ENCODE data around the gene TRAPPC3L.

The TRAPPC3L gene

GRCh38 chr6:116456927-116457326, 88.6 kb downstream of the TRAPPC3L start:
- Histone ChIP-seq H3K27me3 (ENCODE audit: insufficient read depth, low read length) (no peaks in the 10 kb centered on the region), H3K18ac (ENCODE audit: low read length) (no peak overlapping the region), H3K9ac (ENCODE audit: low read length) (no peak overlapping the region), H2BK5ac (ENCODE audit: low read depth, low read length, poor library complexity) (no peak overlapping the region), H3K9me3 (ENCODE audit: insufficient read depth, low read depth, low read length) (no peaks in the 10 kb centered on the region), H2BK120ac (ENCODE audit: insufficient read depth, low read length, poor library complexity) (no peak overlapping the region), H4K8ac (ENCODE audit: low read depth, low read length) (no peak overlapping the region), H3K79me1 (ENCODE audit: low read length) (no peaks in the 10 kb centered on the region), H3K23ac (ENCODE audit: low read length) (no peak overlapping the region), H3K14ac (ENCODE audit: low read length) (no peak overlapping the region), H3K27ac (ENCODE audit: low read depth, low read length) (no peak overlapping the region), H2AFZ (ENCODE audit: insufficient read depth, low read length, poor library complexity) (no peak overlapping the region), H3K4me1 (ENCODE audit: control insufficient read depth in 1 of 2, insufficient read depth in 2 of 2, low read length in 2 of 2) (peaks cover 3% of the 10 kb centered on the region in 2 experiments), H3K4me3 (ENCODE audit: low read depth, low read length) (no peak overlapping the region), H3K4ac (ENCODE audit: low read depth, low read length) (no peak overlapping the region), H3K36me3 (ENCODE audit: control insufficient read depth in 1 of 2, insufficient read depth in 2 of 2, low read length in 2 of 2) (no peaks in the 10 kb centered on the region), H4K12ac (ENCODE audit: low read depth, low read length) (no peak overlapping the region), H3K4me2 (ENCODE audit: low read length) (no peak overlapping the region), H2BK12ac (ENCODE audit: low read length) (no peak overlapping the region), H3K79me2 (ENCODE audit: control insufficient read depth, insufficient read depth, low read length, poor library complexity) (no peaks in the 10 kb centered on the region), H2AK5ac (ENCODE audit: low read length) (no peak overlapping the region), H4K91ac (ENCODE audit: low read depth, low read length) (no peak overlapping the region)
- DNase-seq: no peak
- no CpG with 5 or more reads among the region's 2 CpGs for WGBS (ENCODE audit: extremely low coverage, insufficient coverage, insufficient read length)

DNA sequence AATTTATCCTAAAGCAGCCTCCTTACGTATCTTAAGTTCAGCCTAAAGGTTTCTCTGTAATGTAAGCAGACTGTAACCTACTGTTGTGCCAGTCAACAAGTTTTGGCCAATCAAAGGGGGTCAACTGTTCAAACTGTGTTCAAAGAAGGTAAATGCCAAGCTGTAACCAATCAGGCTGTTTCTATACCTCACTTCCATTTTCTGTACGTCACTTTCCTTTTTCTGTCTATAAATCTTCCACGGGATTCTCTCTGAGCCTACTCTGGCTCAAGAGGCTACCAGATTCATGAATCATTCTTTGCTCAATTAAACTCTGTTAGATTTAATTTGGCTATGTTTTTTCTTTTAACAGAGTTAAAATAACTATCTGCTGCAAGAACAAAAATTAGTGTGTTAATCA, 89.4 kb downstream of the TRAPPC3L start:
- no peak overlapping the region for H3K9ac ChIP-seq (ENCODE audit: low read length)
- H3K27ac ChIP-seq (ENCODE audit: low read depth, low read length): no peak overlapping the region
- no peaks in the 10 kb centered on the region for H3K79me2 ChIP-seq (ENCODE audit: control insufficient read depth, insufficient read depth, low read length, poor library complexity)
- no peak overlapping the region for H3K4me3 ChIP-seq (ENCODE audit: low read depth, low read length)
- H3K4me1 ChIP-seq (ENCODE audit: control insufficient read depth in 1 of 2, insufficient read depth in 2 of 2, low read length in 2 of 2): no peaks in the 10 kb centered on the region
- no peaks in the 10 kb centered on the region for H3K79me1 ChIP-seq (ENCODE audit: low read length)
- H3K18ac ChIP-seq (ENCODE audit: low read length): no peak overlapping the region
- H3K23ac ChIP-seq (ENCODE audit: low read length): no peak overlapping the region
- no peak for DNase-seq
- no peak overlapping the region for H3K4me2 ChIP-seq (ENCODE audit: low read length)
- H3K36me3 ChIP-seq (ENCODE audit: control insufficient read depth in 1 of 2, insufficient read depth in 2 of 2, low read length in 2 of 2): no peaks in the 10 kb centered on the region
- no peak overlapping the region for H4K91ac ChIP-seq (ENCODE audit: low read depth, low read length)
- no peak overlapping the region for H3K4ac ChIP-seq (ENCODE audit: low read depth, low read length)
- H2BK120ac ChIP-seq (ENCODE audit: insufficient read depth, low read length, poor library complexity): no peak overlapping the region
- no peak overlapping the region for H4K12ac ChIP-seq (ENCODE audit: low read depth, low read length)
- H3K27me3 ChIP-seq (ENCODE audit: insufficient read depth, low read length): no peaks in the 10 kb centered on the region
- H2BK5ac ChIP-seq (ENCODE audit: low read depth, low read length, poor library complexity): no peak overlapping the region
- H3K14ac ChIP-seq (ENCODE audit: low read length): no peak overlapping the region
- H4K8ac ChIP-seq (ENCODE audit: low read depth, low read length): no peak overlapping the region
- H2BK12ac ChIP-seq (ENCODE audit: low read length): no peak overlapping the region
- H3K9me3 ChIP-seq (ENCODE audit: insufficient read depth, low read depth, low read length): no peaks in the 10 kb centered on the region
- no peak overlapping the region for H2AFZ ChIP-seq (ENCODE audit: insufficient read depth, low read length, poor library complexity)
- no peak overlapping the region for H2AK5ac ChIP-seq (ENCODE audit: low read length)
- no CpG with 5 or more reads among the region's 3 CpGs for WGBS (ENCODE audit: extremely low coverage, insufficient coverage, insufficient read length)

- no peak overlapping the region for H2AFZ ChIP-seq (ENCODE audit: insufficient read depth, low read length, poor library complexity)
- H3K27me3 ChIP-seq (ENCODE audit: insufficient read depth, low read length): no peaks in the 10 kb centered on the region
- H3K18ac ChIP-seq (ENCODE audit: low read length): no peak overlapping the region
- H3K36me3 ChIP-seq (ENCODE audit: control insufficient read depth in 1 of 2, insufficient read depth in 2 of 2, low read length in 2 of 2): no peaks in the 10 kb centered on the region
- no peaks in the 10 kb centered on the region for H3K79me1 ChIP-seq (ENCODE audit: low read length)
- no peaks in the 10 kb centered on the region for H3K4me1 ChIP-seq (ENCODE audit: control insufficient read depth in 1 of 2, insufficient read depth in 2 of 2, low read length in 2 of 2)
- no peak overlapping the region for H4K12ac ChIP-seq (ENCODE audit: low read depth, low read length)
- no peak overlapping the region for H2BK120ac ChIP-seq (ENCODE audit: insufficient read depth, low read length, poor library complexity)
- H3K23ac ChIP-seq (ENCODE audit: low read length): no peak overlapping the region
- H2AK5ac ChIP-seq (ENCODE audit: low read length): no peak overlapping the region
- DNase-seq: no peak
- no peak overlapping the region for H2BK12ac ChIP-seq (ENCODE audit: low read length)
- no peak overlapping the region for H2BK5ac ChIP-seq (ENCODE audit: low read depth, low read length, poor library complexity)
- no peak overlapping the region for H3K14ac ChIP-seq (ENCODE audit: low read length)
- WGBS (ENCODE audit: extremely low coverage, insufficient coverage, insufficient read length): no CpG with 5 or more reads among the region's 2 CpGs
- H3K4me3 ChIP-seq (ENCODE audit: low read depth, low read length): no peak overlapping the region
- H4K8ac ChIP-seq (ENCODE audit: low read depth, low read length): no peak overlapping the region
- H3K79me2 ChIP-seq (ENCODE audit: control insufficient read depth, insufficient read depth, low read length, poor library complexity): no peaks in the 10 kb centered on the region
- no peak overlapping the region for H4K91ac ChIP-seq (ENCODE audit: low read depth, low read length)
- H3K27ac ChIP-seq (ENCODE audit: low read depth, low read length): no peak overlapping the region
- H3K9ac ChIP-seq (ENCODE audit: low read length): no peak overlapping the region
- no peak overlapping the region for H3K4ac ChIP-seq (ENCODE audit: low read depth, low read length)
- no peak overlapping the region for H3K4me2 ChIP-seq (ENCODE audit: low read length)
- no peaks in the 10 kb centered on the region for H3K9me3 ChIP-seq (ENCODE audit: insufficient read depth, low read depth, low read length)
These were observed 93.0 kb downstream of the TRAPPC3L start for GRCh38 chr6:116452531-116452930.

GRCh38 chr6:116451916-116452315, 93.6 kb downstream of the TRAPPC3L start:
- H2BK120ac ChIP-seq (ENCODE audit: insufficient read depth, low read length, poor library complexity): no peak overlapping the region
- no peak overlapping the region for H2AFZ ChIP-seq (ENCODE audit: insufficient read depth, low read length, poor library complexity)
- no peaks in the 10 kb centered on the region for H3K79me1 ChIP-seq (ENCODE audit: low read length)
- H3K4me2 ChIP-seq (ENCODE audit: low read length): no peak overlapping the region
- DNase-seq: no peak
- H2BK12ac ChIP-seq (ENCODE audit: low read length): no peak overlapping the region
- H3K23ac ChIP-seq (ENCODE audit: low read length): no peak overlapping the region
- no peak overlapping the region for H4K12ac ChIP-seq (ENCODE audit: low read depth, low read length)
- no peak overlapping the region for H4K91ac ChIP-seq (ENCODE audit: low read depth, low read length)
- H3K79me2 ChIP-seq (ENCODE audit: control insufficient read depth, insufficient read depth, low read length, poor library complexity): no peaks in the 10 kb centered on the region
- no peak overlapping the region for H3K4me3 ChIP-seq (ENCODE audit: low read depth, low read length)
- no peak overlapping the region for H2AK5ac ChIP-seq (ENCODE audit: low read length)
- no peaks in the 10 kb centered on the region for H3K4me1 ChIP-seq (ENCODE audit: control insufficient read depth in 1 of 2, insufficient read depth in 2 of 2, low read length in 2 of 2)
- H3K4ac ChIP-seq (ENCODE audit: low read depth, low read length): no peak overlapping the region
- H3K36me3 ChIP-seq (ENCODE audit: control insufficient read depth in 1 of 2, insufficient read depth in 2 of 2, low read length in 2 of 2): no peaks in the 10 kb centered on the region
- no peak overlapping the region for H3K14ac ChIP-seq (ENCODE audit: low read length)
- no peaks in the 10 kb centered on the region for H3K9me3 ChIP-seq (ENCODE audit: insufficient read depth, low read depth, low read length)
- H3K18ac ChIP-seq (ENCODE audit: low read length): no peak overlapping the region
- H3K27ac ChIP-seq (ENCODE audit: low read depth, low read length): no peak overlapping the region
- no peak overlapping the region for H2BK5ac ChIP-seq (ENCODE audit: low read depth, low read length, poor library complexity)
- H3K27me3 ChIP-seq (ENCODE audit: insufficient read depth, low read length): no peaks in the 10 kb centered on the region
- H4K8ac ChIP-seq (ENCODE audit: low read depth, low read length): no peak overlapping the region
- H3K9ac ChIP-seq (ENCODE audit: low read length): no peak overlapping the region
